AG10803 (cell line): ENCODE data around the gene ANXA5.

Experiments
- DNase-seq: peaks from one replicate; pipeline ENCODE4 v3.0.0; 2010; ENCODE audit warnings: low read depth
- H3K4me3 ChIP-seq: 2 replicates; pipeline ENCODE4 v1.5.1; 2011; ENCODE audit warnings: mild to moderate bottlenecking, low read length, control low read depth
- TF ChIP-seq, protein P1 (sequence below): conservative IDR thresholded peaks from 2 replicates; pipeline ENCODE4 v1.5.1; 2011; ENCODE audit warnings: mild to moderate bottlenecking, low read length, control low read depth, inconsistent platforms

Gene ANXA5

DNA sequence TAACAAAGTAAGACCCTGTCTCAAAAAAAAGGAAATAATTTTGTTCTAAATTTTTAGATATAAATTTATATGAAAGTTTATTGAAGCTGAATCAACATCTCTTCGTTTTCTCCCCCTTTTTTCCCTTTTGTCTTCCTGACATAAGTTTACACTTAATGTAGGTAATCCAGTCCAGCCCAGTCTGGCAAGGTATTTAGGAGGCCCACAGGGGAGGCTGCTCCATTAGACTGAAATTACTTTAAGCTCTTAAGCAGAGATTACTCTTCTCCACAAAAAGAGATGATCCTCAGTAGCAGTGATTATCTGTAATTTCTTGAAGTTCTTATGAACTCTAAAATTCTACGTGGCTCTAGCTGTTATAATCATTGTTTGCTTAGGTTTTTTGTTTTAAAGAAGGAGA lies 46.0 kb downstream of the ANXA5 start:
- DNase-seq = no peak
- TF ChIP-seq, protein P1, sequence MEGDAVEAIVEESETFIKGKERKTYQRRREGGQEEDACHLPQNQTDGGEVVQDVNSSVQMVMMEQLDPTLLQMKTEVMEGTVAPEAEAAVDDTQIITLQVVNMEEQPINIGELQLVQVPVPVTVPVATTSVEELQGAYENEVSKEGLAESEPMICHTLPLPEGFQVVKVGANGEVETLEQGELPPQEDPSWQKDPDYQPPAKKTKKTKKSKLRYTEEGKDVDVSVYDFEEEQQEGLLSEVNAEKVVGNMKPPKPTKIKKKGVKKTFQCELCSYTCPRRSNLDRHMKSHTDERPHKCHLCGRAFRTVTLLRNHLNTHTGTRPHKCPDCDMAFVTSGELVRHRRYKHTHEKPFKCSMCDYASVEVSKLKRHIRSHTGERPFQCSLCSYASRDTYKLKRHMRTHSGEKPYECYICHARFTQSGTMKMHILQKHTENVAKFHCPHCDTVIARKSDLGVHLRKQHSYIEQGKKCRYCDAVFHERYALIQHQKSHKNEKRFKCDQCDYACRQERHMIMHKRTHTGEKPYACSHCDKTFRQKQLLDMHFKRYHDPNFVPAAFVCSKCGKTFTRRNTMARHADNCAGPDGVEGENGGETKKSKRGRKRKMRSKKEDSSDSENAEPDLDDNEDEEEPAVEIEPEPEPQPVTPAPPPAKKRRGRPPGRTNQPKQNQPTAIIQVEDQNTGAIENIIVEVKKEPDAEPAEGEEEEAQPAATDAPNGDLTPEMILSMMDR = no peak
- no peak overlapping the region for H3K4me3 ChIP-seq

- H3K4me3 ChIP-seq = no peak overlapping the region
- peak; percentile 83 for DNase-seq
- TF ChIP-seq, protein P1 = no peak
These were observed 48.3 kb downstream of the ANXA5 start for GRCh38 chr4:121648516-121648915.

- H3K4me3 ChIP-seq = no peak overlapping the region
- no peak for DNase-seq
- TF ChIP-seq, protein P1 = no peak
These were observed 53.7 kb downstream of the ANXA5 start for GRCh38 chr4:121642876-121643585.

DNA sequence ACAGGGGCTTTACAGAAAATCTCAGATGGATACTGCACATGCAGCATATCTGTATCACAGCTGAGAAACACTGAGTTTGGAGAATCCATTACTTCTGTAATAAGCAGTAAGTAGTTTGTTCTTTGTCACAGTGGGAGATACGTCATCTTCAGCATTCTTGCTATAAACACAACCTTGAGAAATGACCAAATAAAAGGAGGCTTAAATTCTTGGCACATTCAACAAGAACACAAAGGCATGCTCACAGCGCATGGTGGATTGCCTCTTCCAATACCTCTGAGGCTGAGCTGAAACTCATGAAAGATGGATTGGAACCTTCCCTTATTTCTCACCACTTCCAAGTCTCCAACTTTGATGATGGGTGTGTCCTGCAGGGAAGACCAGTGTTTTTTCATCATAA lies 54.5 kb downstream of the ANXA5 start:
- TF ChIP-seq, protein P1 = no peak
- no peak overlapping the region for H3K4me3 ChIP-seq
- peak; percentile 26 for DNase-seq

DNA sequence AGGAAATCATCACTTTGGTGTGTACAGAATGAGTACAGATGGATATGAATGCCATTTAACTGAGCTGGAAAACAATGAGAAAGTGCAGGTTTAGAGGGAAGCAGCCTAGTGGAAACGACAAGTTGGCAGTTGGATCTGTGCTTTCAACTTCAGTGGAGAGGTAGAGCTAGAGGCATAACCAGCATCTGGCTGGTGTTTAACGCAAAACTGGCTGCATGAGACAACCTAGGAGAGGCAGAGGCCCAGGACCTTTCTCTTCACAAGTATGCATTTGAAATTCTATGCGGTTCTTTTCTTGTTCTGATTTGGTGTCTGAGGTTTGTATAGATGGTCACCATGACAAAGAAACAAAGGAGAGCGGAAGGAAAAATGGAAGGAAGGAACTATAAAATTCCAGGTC lies 63.1 kb downstream of the ANXA5 start:
- no peak for DNase-seq
- TF ChIP-seq, protein P1 = no peak
- H3K4me3 ChIP-seq = no peak overlapping the region

GRCh38 chr4:121632636-121633035 lies 64.1 kb downstream of the ANXA5 start:
- H3K4me3 ChIP-seq = no peak overlapping the region
- TF ChIP-seq, protein P1 = no peak
- DNase-seq = no peak
